ENCODE results near the gene AANAT.

AANAT gene

GRCh38 chr17:76471498-76472257 lies 4.3 kb downstream of the AANAT start:
- H3K27ac ChIP-seq (ENCODE audit: low read length) = no peak overlapping the region
- H3K36me3 ChIP-seq (ENCODE audit: insufficient read depth, low read depth, low read length) = 0 out of 2 replicates have a peak, but pooled peaks cover 6% of the 10 kb centered on the region
- H3K9ac ChIP-seq (ENCODE audit: low read depth, low read length) = no peak overlapping the region

GRCh38 chr17:76472258-76472645 lies 4.8 kb downstream of the AANAT start:
- Histone ChIP-seq H3K9me3 (ENCODE audit: insufficient read depth, low read depth, low read length) (no peaks in the 10 kb centered on the region), H3K4me3 (ENCODE audit: low read length) (no peak overlapping the region), H3K27ac (ENCODE audit: low read length) (no peak overlapping the region), H3K4me1 (ENCODE audit: insufficient read depth, low read length) (peaks cover 5% of the 10 kb centered on the region; the same call in 1 of the 2 replicates), H3K27me3 (ENCODE audit: insufficient read depth, low read length) (no peaks in the 10 kb centered on the region), H3K36me3 (ENCODE audit: insufficient read depth, low read depth, low read length) (0 out of 2 replicates have a peak, but pooled peaks cover 6% of the 10 kb centered on the region), H3K9ac (ENCODE audit: low read depth, low read length) (no peak overlapping the region)

More at GRCh38 chr17:76471498-76472257, 4.3 kb downstream of the AANAT start:
- Histone ChIP-seq H3K27me3 (ENCODE audit: insufficient read depth, low read length) (no peaks in the 10 kb centered on the region), H3K4me3 (ENCODE audit: low read length) (no peak overlapping the region), H3K9me3 (ENCODE audit: insufficient read depth, low read depth, low read length) (no peaks in the 10 kb centered on the region), H3K4me1 (ENCODE audit: insufficient read depth, low read length) (peaks cover 7% of the 10 kb centered on the region; the same call in 1 of the 2 replicates)

GRCh38 chr17:76472726-76473125 lies 5.3 kb downstream of the AANAT start:
- Histone ChIP-seq H3K36me3 (ENCODE audit: insufficient read depth, low read depth, low read length) (0 out of 2 replicates have a peak, but pooled peaks cover 6% of the 10 kb centered on the region), H3K9me3 (ENCODE audit: insufficient read depth, low read depth, low read length) (no peaks in the 10 kb centered on the region), H3K4me3 (ENCODE audit: low read length) (no peak overlapping the region), H3K27me3 (ENCODE audit: insufficient read depth, low read length) (no peaks in the 10 kb centered on the region), H3K4me1 (ENCODE audit: insufficient read depth, low read length) (peaks cover under 1% of the 10 kb centered on the region; the same call in 1 of the 2 replicates), H3K9ac (ENCODE audit: low read depth, low read length) (no peak overlapping the region), H3K27ac (ENCODE audit: low read length) (no peak overlapping the region)

- H3K4me1 ChIP-seq (ENCODE audit: insufficient read depth, low read length) = no peaks in the 10 kb centered on the region
- 0 out of 2 replicates have a peak, but pooled peaks cover 6% of the 10 kb centered on the region for H3K36me3 ChIP-seq (ENCODE audit: insufficient read depth, low read depth, low read length)
- no peaks in the 10 kb centered on the region for H3K27me3 ChIP-seq (ENCODE audit: insufficient read depth, low read length)
- no peak overlapping the region for H3K4me3 ChIP-seq (ENCODE audit: low read length)
- H3K27ac ChIP-seq (ENCODE audit: low read length) = no peak overlapping the region
- H3K9ac ChIP-seq (ENCODE audit: low read depth, low read length) = no peak overlapping the region
- no peaks in the 10 kb centered on the region for H3K9me3 ChIP-seq (ENCODE audit: insufficient read depth, low read depth, low read length)
Observed at GRCh38 chr17:76473541-76473985, 6.2 kb downstream of the AANAT start.

GRCh38 chr17:76474238-76474637 lies 6.8 kb downstream of the AANAT start:
- H3K9ac ChIP-seq (ENCODE audit: low read depth, low read length) = no peak overlapping the region
- H3K27ac ChIP-seq (ENCODE audit: low read length) = no peak overlapping the region
- no peak overlapping the region for H3K4me3 ChIP-seq (ENCODE audit: low read length)
- 0 out of 2 replicates have a peak, but pooled peaks cover 6% of the 10 kb centered on the region for H3K36me3 ChIP-seq (ENCODE audit: insufficient read depth, low read depth, low read length)
- no peaks in the 10 kb centered on the region for H3K4me1 ChIP-seq (ENCODE audit: insufficient read depth, low read length)
- no peaks in the 10 kb centered on the region for H3K9me3 ChIP-seq (ENCODE audit: insufficient read depth, low read depth, low read length)
- H3K27me3 ChIP-seq (ENCODE audit: insufficient read depth, low read length) = no peaks in the 10 kb centered on the region

GRCh38 chr17:76474894-76475293 lies 7.5 kb downstream of the AANAT start:
- no peak overlapping the region for H3K9ac ChIP-seq (ENCODE audit: low read depth, low read length)

GRCh38 chr17:76475302-76475701 lies 7.9 kb downstream of the AANAT start:
- no peak overlapping the region for H3K9ac ChIP-seq (ENCODE audit: low read depth, low read length)
- no peak overlapping the region for H3K4me3 ChIP-seq (ENCODE audit: low read length)
- 0 out of 2 replicates have a peak, but pooled peaks cover 6% of the 10 kb centered on the region for H3K36me3 ChIP-seq (ENCODE audit: insufficient read depth, low read depth, low read length)
- H3K4me1 ChIP-seq (ENCODE audit: insufficient read depth, low read length) = no peaks in the 10 kb centered on the region
- H3K27me3 ChIP-seq (ENCODE audit: insufficient read depth, low read length) = no peaks in the 10 kb centered on the region
- H3K27ac ChIP-seq (ENCODE audit: low read length) = no peak overlapping the region
- no peaks in the 10 kb centered on the region for H3K9me3 ChIP-seq (ENCODE audit: insufficient read depth, low read depth, low read length)

More at GRCh38 chr17:76474894-76475293, 7.5 kb downstream of the AANAT start:
- 0 out of 2 replicates have a peak, but pooled peaks cover 6% of the 10 kb centered on the region for H3K36me3 ChIP-seq (ENCODE audit: insufficient read depth, low read depth, low read length)
- no peak overlapping the region for H3K27ac ChIP-seq (ENCODE audit: low read length)
- no peak overlapping the region for H3K4me3 ChIP-seq (ENCODE audit: low read length)
- no peaks in the 10 kb centered on the region for H3K27me3 ChIP-seq (ENCODE audit: insufficient read depth, low read length)
- H3K9me3 ChIP-seq (ENCODE audit: insufficient read depth, low read depth, low read length) = no peaks in the 10 kb centered on the region
- H3K4me1 ChIP-seq (ENCODE audit: insufficient read depth, low read length) = no peaks in the 10 kb centered on the region

GRCh38 chr17:76476736-76477135 lies 9.3 kb downstream of the AANAT start:
- Histone ChIP-seq H3K27me3 (ENCODE audit: insufficient read depth, low read length) (no peaks in the 10 kb centered on the region), H3K4me1 (ENCODE audit: insufficient read depth, low read length) (no peaks in the 10 kb centered on the region), H3K27ac (ENCODE audit: low read length) (no peak overlapping the region), H3K9me3 (ENCODE audit: insufficient read depth, low read depth, low read length) (no peaks in the 10 kb centered on the region), H3K9ac (ENCODE audit: low read depth, low read length) (no peak overlapping the region), H3K36me3 (ENCODE audit: insufficient read depth, low read depth, low read length) (0 out of 2 replicates have a peak, but pooled peaks cover 6% of the 10 kb centered on the region), H3K4me3 (ENCODE audit: low read length) (no peak overlapping the region)

GRCh38 chr17:76477576-76477975 lies 10.2 kb downstream of the AANAT start:
- Histone ChIP-seq H3K9me3 (ENCODE audit: insufficient read depth, low read depth, low read length) (no peaks in the 10 kb centered on the region), H3K4me3 (ENCODE audit: low read length) (no peak overlapping the region), H3K9ac (ENCODE audit: low read depth, low read length) (no peak overlapping the region), H3K4me1 (ENCODE audit: insufficient read depth, low read length) (no peaks in the 10 kb centered on the region), H3K36me3 (ENCODE audit: insufficient read depth, low read depth, low read length) (no peaks in the 10 kb centered on the region), H3K27me3 (ENCODE audit: insufficient read depth, low read length) (no peaks in the 10 kb centered on the region), H3K27ac (ENCODE audit: low read length) (no peak overlapping the region)

- H3K4me3 ChIP-seq (ENCODE audit: low read length) = no peak overlapping the region
- H3K36me3 ChIP-seq (ENCODE audit: insufficient read depth, low read depth, low read length) = no peaks in the 10 kb centered on the region
- no peak overlapping the region for H3K27ac ChIP-seq (ENCODE audit: low read length)
- no peaks in the 10 kb centered on the region for H3K4me1 ChIP-seq (ENCODE audit: insufficient read depth, low read length)
- H3K27me3 ChIP-seq (ENCODE audit: insufficient read depth, low read length) = no peaks in the 10 kb centered on the region
- no peaks in the 10 kb centered on the region for H3K9me3 ChIP-seq (ENCODE audit: insufficient read depth, low read depth, low read length)
- no peak overlapping the region for H3K9ac ChIP-seq (ENCODE audit: low read depth, low read length)
Observed at GRCh38 chr17:76478097-76478496, 10.7 kb downstream of the AANAT start.

GRCh38 chr17:76478730-76479514 lies 11.5 kb downstream of the AANAT start:
- Histone ChIP-seq H3K27me3 (ENCODE audit: insufficient read depth, low read length) (no peaks in the 10 kb centered on the region), H3K4me3 (ENCODE audit: low read length) (no peak overlapping the region), H3K4me1 (ENCODE audit: insufficient read depth, low read length) (no peaks in the 10 kb centered on the region), H3K9me3 (ENCODE audit: insufficient read depth, low read depth, low read length) (no peaks in the 10 kb centered on the region), H3K27ac (ENCODE audit: low read length) (no peak overlapping the region), H3K9ac (ENCODE audit: low read depth, low read length) (no peak overlapping the region), H3K36me3 (ENCODE audit: insufficient read depth, low read depth, low read length) (no peaks in the 10 kb centered on the region)
